HG02763 (cell line): ENCODE results near the gene SMIM22.

Source experiments
- ATAC-seq: cut with Tn5 transposase; IDR thresholded peaks from one replicate; pipeline ENCODE4 v1.9.1; 2021; ENCODE audit warnings: mild to moderate bottlenecking, moderate library complexity; ENCODE audit not compliant: unreplicated experiment

Gene SMIM22

GRCh38 chr16:4795181-4795827 is at the start of gene SMIM22:
Gene SMIM22 (plus strand): TSS chr16:4795369. CDS start chr16:4795735, 366 bp downstream.
- ATAC-seq: no peak

- no peak for ATAC-seq
These were observed 49.0 kb upstream of the SMIM22 start for GRCh38 chr16:4746215-4746614.

- no peak for ATAC-seq
These were observed 48.1 kb upstream of the SMIM22 start for GRCh38 chr16:4746991-4747574.

- ATAC-seq: no peak
These were observed 47.1 kb upstream of the SMIM22 start for GRCh38 chr16:4747906-4748681.

- no peak for ATAC-seq
These were observed 46.3 kb upstream of the SMIM22 start for GRCh38 chr16:4748682-4749411.

- no peak for ATAC-seq
These were observed 45.4 kb upstream of the SMIM22 start for GRCh38 chr16:4749700-4750257.

GRCh38 chr16:4750896-4751295 is 44.3 kb upstream of the SMIM22 start:
- no peak for ATAC-seq

GRCh38 chr16:4752351-4753100 is 42.6 kb upstream of the SMIM22 start:
- no peak for ATAC-seq

- no peak for ATAC-seq
These were observed 41.9 kb upstream of the SMIM22 start for GRCh38 chr16:4753227-4753626.

- no peak for ATAC-seq
These were observed 40.3 kb upstream of the SMIM22 start for GRCh38 chr16:4754865-4755264.

- ATAC-seq: no peak
These were observed 39.5 kb upstream of the SMIM22 start for GRCh38 chr16:4755687-4756086.

- no peak for ATAC-seq
These were observed 34.8 kb upstream of the SMIM22 start for GRCh38 chr16:4760221-4760910.

- no peak for ATAC-seq
These were observed 33.0 kb upstream of the SMIM22 start for GRCh38 chr16:4762205-4762604.

- ATAC-seq: no peak
These were observed 31.4 kb upstream of the SMIM22 start for GRCh38 chr16:4763791-4764190.

- no peak for ATAC-seq
These were observed 29.4 kb upstream of the SMIM22 start for GRCh38 chr16:4765511-4766474.

- ATAC-seq: peak; percentile 81
These were observed 28.1 kb upstream of the SMIM22 start, which contains the start of gene ZNF500 for GRCh38 chr16:4766875-4767628. Gene ZNF500 (minus strand): TSS chr16:4767162. CDS start chr16:4765978, 1,184 bp downstream.

- no peak for ATAC-seq
These were observed 27.2 kb upstream of the SMIM22 start for GRCh38 chr16:4767872-4768548.
